Skin of body (tissue), 2 donors: Measurements from ENCODE around the gene CCDC85B. TPM values are rescaled to one million over a fixed set of nuclear protein-coding genes. Genes with fewer than 3 reads are reported as not detected.

Source experiments
- DNase-seq: peaks from one replicate; lab custom pipeline; 2025; lab: John Stamatoyannopoulos, UW
- total RNA-seq: library from RNA; depleted of rRNA; stranded (reverse); fragments of >200 nt; gene quantifications from one replicate; pipeline ENCODE4 v1.2.3, GENCODE V29; 2014

Gene CCDC85B
- total RNA-seq, 1 donor from 2014 or later, result 11.4 TPM

GRCh38 chr11:65903715-65904114 lies 13.2 kb downstream of the CCDC85B start:
- no peak for DNase-seq

DNA sequence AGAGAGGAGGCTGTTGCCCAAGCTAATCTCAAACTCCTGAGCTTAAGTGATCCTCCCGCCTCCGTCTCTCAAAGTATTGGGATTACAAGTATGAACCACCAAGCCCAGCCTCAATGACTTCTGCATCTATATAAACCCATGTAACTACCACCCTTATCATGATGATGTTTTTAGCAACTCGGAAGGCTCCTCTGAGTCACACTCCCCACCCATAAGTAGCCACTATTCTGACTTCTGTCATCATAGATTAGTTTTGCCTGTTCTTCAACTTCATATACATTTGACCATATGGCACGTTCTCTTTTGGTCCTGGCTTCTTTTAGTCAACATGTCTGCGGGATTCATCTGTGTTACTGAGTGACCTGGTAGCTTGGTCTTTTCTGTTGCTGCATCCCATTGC lies 16.1 kb downstream of the CCDC85B start:
- no peak for DNase-seq

- DNase-seq, result no peak
Measured at GRCh38 chr11:65907878-65908277, 17.4 kb downstream of the CCDC85B start.

DNA sequence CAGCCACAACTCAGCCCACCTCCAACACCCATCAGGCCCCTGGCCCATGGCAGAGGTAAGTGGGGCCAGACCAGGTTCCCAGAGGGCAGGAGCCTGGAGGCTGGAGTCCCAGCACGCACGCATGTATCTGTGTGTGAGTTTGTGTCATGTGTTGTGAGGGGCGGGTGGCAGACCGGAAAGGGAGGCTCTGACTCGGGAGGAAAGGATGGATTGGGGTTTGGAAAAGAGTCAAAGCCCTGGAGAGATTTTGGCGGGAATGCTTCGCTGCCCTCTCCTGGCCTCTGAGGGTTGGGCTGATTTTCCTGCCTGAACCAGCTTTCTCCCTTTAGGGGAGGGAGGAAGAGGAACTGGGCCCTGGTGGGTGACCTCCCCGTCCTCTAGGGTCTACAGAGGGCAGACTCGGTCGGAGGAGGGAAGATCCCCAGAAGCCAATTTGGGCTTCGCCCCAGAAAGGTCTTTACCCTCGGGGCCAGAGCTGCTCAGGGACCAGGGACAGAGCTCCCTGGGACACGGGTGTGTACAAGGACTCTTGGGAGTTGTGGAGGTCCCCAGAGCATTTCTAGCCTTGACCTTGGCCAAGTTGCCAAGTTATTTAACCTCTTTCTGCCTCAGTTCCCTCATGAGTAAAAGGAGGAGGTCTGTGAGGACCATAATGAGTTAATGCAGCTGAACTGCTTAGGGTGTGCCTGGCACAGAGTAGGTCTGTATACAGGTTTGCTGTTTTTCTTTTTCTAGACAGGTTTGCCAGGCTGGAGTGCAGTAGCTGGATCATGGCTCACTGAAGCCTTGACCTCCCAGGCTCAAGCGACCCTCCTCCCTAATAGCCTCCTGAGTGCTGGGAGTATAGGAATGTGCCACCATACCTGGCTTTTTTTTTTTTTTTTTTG lies 21.5 kb downstream of the CCDC85B start:
- DNase-seq, result peak; percentile 56

DNA sequence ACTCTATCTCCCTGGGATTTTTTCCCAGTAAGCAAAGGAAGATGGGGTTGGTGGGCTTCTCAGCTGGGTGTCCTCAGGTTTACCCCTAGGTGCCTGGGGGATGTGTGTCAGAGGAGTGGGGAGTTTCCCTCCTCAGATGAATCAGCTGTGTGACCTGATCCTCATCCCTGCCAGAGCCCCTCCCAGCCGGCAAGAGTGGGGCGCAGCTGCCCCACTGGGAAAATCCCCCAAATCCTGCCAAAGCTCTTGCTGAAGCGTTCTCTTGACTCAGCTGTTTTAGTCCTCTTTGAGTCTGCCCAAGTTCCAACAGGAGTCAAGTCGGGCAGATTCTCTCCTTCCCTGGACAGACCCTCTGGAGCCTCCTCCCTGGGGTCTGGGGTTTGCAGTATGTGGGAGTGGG lies 22.4 kb downstream of the CCDC85B start:
- DNase-seq, result no peak

- DNase-seq, result no peak
Measured at GRCh38 chr11:65915101-65915820, 24.8 kb downstream of the CCDC85B start.

DNA sequence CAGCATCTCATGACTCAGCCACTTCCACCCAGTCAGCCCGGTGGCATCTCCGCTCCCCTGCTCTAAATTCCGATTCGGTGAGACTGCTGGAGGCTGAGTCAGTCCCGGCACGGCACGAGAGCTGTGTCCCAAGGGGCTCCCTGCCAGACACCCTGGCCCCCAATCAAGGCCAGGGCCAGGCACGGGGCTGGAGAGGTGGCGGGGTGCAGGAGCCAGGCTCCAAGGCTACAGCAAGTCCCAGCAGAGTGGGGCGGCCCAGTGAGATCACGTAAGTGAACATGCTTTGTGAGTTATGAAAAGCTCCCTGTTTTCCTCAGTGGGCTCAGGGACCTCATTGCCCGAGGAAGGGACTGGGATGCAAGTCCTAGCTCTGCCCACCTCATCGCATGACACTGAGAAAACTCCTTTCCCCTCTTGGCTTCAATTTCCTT lies 25.4 kb downstream of the CCDC85B start:
- no peak for DNase-seq

DNA sequence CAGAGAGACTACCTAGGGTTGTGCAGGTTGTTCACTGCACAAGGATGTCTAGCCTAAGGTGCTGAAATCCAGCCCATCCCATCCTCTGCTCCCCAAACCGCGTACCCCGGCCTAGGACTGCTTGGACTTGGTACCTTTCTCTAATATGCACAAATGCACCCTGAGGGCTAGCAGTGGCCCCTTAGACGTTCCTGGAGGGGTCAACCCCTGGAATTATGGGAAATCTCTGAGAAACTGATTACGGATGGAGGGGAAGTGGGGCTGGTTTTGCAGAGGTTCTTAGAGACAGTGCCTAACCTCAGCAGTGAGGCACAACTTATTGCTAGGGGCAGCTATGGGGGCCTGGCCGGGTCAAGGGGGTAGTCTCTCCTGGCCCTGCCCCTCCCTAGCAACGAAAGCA lies 25.9 kb downstream of the CCDC85B start:
- no peak for DNase-seq

GRCh38 chr11:65917077-65917433 lies 26.6 kb downstream of the CCDC85B start:
- no peak for DNase-seq

DNA sequence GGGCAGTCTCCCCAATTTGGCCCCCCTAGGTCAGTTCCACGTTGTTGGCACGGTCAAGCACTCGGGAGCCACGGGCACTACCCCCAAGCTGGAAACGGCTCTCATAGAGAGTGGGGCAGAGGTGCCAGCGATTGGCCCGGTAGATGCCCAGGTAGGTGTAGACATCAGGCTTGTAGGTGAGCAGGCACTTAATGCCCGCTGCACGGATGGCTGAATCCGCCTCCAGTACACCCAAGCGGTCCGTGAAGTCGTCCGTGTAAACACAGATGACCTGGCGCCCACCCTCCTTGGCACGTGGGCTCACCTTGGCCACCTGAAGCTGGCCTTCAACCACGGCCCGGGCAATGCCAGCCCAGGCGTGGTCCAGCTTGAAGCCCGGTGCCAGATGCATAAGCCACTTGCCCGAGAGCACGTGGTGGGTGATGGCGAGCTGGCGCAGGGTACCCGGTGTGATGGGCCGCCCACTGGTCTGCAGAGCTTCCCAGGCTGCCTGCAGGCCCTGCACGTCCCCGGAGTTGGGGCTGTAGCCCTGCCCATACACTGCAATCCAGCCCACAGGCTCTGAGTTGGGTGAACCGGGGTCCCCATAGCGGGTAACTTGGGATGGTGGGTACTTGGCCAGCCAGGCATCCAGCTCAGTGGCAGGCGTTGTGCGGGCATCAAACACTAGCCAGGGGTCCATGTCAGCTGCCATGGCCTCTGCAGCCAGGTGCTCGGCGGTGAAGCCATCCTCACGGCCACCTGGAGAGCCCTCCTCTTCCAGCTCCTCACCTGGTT lies 27.1 kb downstream of the CCDC85B start:
- DNase-seq, result no peak

DNA sequence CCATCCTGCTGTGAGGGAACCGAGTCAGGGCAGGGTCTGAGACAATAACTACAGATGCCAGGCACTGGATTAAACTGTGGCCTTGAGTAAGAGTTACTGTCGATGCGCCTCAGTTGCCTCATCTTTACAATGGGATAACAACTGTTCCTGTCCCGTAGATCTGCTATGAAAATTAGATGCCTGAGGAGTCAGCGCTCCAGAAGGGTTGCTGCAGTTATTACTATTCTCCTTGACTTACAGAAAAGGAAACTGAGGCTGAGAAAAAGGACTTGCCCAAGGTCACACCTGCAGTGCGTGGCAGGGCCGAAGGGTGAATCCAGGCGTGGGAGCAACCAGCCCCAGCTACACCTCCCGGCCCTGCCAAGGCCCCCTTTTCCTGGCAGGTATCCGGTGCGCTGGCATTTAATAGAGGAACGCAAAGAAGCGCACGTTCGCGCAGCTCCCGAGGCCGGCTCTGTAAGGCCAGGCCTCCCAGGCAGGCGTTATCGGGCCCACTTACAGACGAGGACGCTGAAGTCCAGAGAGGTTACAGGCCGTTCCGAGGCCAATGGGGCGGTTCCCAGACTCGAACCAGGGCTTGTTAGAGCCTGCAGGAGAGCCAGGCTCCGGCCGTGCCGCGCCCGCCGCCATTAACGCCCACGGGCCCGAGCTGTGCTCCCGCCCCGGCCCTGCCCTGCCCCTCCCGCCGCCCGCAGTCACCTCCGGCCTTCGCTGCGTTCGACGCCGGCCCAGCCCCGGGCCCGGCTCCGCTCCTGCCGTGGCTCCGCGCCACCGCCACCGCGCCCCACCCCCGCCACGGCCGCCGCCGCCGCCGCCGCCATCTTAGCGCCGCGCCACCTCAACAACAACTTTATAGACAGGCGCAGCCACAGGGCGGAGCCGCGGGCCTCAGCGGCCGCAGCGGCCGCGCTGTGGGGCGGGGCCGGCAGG lies 28.0 kb downstream of the CCDC85B start, which contains the start of gene C11orf68:
Gene C11orf68, minus strand, starts transcription at position 852 of the 930 bp plus-strand sequence. Its CDS starts 31 bp downstream, at position 821.
- DNase-seq, result no peak

DNA sequence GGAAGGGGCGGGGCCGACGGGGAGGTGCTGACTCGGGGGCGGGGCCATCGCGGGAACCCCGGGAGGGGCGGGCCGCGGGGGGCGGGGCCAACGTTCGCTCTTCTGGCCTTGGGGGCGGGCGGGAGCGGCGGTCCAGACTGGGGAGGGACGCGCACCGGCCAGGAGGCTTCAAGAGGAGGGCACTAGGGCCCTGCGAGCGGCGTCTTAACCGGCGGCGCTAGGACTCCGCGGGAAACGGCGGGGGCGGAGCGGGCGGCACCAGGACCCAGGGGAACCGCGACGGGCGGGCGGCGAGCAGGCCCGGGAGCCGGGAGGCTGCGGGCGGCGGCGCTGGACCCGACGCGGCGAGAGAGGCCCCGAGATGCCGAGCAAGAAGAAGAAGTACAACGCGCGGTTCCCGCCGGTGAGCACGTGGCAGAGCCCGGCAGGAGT lies 28.7 kb downstream of the CCDC85B start, which contains the start of gene DRAP1:
Gene DRAP1, plus strand, starts transcription at position 286 of the 432 bp plus-strand sequence. Its CDS starts 76 bp downstream, at position 362.
- peak; percentile 97 for DNase-seq

DNA sequence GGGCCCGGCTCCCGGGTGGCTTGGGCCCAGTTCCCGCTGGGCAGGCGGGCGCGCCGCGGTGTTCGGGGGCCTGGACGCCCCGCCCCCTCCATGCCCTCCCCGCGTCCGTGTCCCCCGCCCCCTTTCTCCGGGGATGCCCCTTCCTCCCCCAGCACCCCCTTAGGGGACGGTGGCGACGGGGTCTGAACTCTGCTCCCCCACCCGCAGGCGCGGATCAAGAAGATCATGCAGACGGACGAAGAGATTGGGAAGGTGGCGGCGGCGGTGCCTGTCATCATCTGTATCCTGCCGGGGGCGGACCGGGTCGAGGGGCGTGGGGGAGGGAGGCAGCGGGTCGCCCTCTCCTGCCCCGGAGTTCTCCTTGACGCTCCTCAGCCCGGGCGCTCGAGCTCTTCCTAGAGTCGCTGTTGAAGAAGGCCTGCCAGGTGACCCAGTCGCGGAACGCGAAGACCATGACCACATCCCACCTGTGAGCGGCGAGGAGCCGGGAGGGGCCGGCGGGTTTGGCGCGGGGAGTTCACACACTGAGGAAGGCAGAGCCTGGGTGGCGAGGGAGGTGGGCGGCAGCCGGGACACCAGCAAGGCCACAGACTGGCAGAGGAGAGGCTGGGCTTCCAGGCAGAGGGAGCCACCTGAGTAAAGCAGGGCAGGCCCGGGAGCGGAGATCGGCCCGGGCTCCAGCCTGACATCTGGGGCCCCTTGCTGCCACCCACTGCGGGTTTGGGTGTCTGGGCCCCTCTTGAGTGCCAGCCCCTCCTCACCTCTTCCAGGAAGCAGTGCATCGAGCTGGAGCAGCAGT lies 29.3 kb downstream of the CCDC85B start:
- DNase-seq, result no peak

DNA sequence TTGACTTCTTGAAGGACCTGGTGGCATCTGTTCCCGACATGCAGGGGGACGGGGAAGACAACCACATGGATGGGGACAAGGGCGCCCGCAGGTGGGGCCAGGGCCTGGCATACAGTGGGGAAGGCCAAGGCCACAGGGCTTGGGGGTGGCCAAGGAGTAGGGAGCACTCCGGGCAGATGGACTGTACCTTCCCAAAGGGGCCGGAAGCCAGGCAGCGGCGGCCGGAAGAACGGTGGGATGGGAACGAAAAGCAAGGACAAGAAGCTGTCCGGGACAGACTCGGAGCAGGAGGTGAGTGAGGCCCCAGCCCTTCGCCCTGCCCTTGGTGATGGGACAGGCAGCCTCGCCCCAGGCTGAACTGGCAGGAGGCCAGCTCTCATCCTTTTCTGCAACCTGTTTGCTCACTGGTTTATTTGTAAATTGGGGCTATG lies 29.9 kb downstream of the CCDC85B start:
- DNase-seq, result no peak

- no peak for DNase-seq
Measured at GRCh38 chr11:65921033-65921555, 30.6 kb downstream of the CCDC85B start.

DNA sequence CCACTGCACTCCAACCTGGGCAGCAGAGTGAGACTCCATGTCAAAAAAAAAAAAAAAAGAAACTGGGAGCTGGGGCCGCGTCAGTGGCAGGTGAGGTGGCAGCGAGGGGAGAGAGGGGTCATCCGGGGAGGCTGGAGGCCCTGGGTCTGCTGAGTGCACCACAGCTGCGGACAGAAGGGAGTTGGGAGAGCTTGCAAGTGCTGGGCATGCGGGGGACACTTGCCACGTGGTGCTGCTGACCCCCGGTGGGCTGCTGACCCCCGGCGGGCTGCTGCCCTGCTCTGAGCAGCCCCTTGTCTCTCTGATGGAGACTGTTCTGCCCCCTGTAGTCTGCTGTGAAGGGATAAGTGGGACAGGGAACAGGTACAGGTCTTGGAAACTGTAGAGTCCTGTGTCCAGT lies 31.4 kb downstream of the CCDC85B start:
- DNase-seq, result no peak

DNA sequence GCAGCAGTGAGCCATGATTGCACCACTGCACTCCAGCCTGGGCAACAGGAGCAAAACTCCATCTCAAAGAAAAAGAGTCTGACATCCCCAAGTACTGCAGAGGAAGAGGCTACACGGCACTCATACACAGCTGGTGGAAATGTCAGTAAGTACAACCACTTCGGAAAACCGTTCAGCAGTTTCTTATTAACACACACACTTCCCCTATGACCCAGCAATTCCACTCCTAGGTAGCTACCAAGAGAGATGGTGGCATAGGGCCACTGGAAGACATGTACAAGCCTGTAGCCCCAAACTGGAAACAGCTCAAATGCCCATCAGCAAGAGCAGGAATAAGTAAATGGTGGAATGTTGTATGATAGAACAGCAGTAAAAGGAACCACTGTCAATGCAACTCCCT lies 32.1 kb downstream of the CCDC85B start:
- no peak for DNase-seq

DNA sequence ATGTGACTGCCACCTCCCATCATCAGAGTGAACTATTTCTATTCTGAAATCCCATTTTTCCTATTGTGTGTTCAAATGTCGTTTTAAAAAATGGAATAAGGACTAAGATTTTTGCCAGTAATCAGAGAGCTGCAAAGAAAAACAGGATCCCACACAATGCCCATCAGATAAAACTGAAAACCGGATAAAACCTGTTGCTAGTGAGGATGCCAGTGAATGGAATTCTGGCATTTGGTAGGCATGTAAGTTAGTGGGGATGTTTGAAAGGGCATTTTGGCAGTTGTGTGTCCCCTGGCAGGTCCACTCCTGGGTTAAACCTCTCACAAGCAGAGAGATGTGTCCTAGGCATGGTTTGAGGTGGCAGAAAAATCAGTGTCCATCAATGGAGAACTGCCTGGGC lies 34.9 kb downstream of the CCDC85B start:
- DNase-seq, result no peak

GRCh38 chr11:65927904-65928397 lies 37.5 kb downstream of the CCDC85B start:
- DNase-seq, result no peak
